ENCODE data around the gene FGF18. TPM values are rescaled to one million over a fixed set of nuclear protein-coding genes. Genes with fewer than 3 reads are reported as not detected.
A peak's percentile ranks its signal among the peaks of the same experiment; 100 is the strongest.

Gene FGF18
- total and polyA plus RNA-seq, 2 experiments from 2014 or later = 0.56 to 0.86 TPM

GRCh38 chr5:171488876-171489275, 69.4 kb downstream of the FGF18 start:
- Mint-ChIP-seq H3K27ac (no peak overlapping the region), H3K4me1 (peaks cover 11% of the 10 kb centered on the region), H3K36me3 (ENCODE audit: low read depth) (no peaks in the 10 kb centered on the region), H3K27me3 (ENCODE audit: insufficient read depth, low read depth, poor library complexity) (peaks cover 12% of the 10 kb centered on the region), H3K9me3 (no peaks in the 10 kb centered on the region), H3K4me3 (no peak overlapping the region)
- DNase-seq (ENCODE audit: low spot score) = no peak
- H3K27me3 ChIP-seq (ENCODE audit: insufficient read depth) = no peaks in the 10 kb centered on the region
- H3K9me2 ChIP-seq (ENCODE audit: insufficient read depth) = no peaks in the 10 kb centered on the region
- no peak overlapping the region for H3K27ac ChIP-seq (ENCODE audit: low read depth)
- H3K4me1 ChIP-seq (ENCODE audit: insufficient read depth) = no peaks in the 10 kb centered on the region
- no peak overlapping the region for H3K4me3 ChIP-seq
- 0 out of 2 replicates have a peak overlapping the region, but pooled peaks have one; percentile 32 for H2AFZ ChIP-seq
- TF ChIP-seq ETS1 (IDR thresholded peaks at IDR 0.05) (no peak), NANOG (IDR thresholded peaks at IDR 0.05; ENCODE audit: borderline replicate concordance) (no peak), CREB1 (CRISPR knock-in tag; IDR thresholded peaks at IDR 0.05; ENCODE audit: low read depth) (no peak), EZH2phosphoT487 (IDR thresholded peaks at IDR 0.05; ENCODE audit: unreplicated experiment) (no peak), JUNB (IDR thresholded peaks at IDR 0.05; ENCODE audit: unreplicated experiment) (no peak), EZH2 (IDR thresholded peaks at IDR 0.05; ENCODE audit: low read depth, unreplicated experiment) (no peak), POLR2AphosphoS5 (IDR thresholded peaks at IDR 0.05; ENCODE audit: low read depth) (no peak)
- H3F3A ChIP-seq (replicated peaks; ENCODE audit: low read depth) = 0 out of 2 replicates have a peak, but pooled peaks cover 4% of the 10 kb centered on the region
- no peak for ATAC-seq
- H3K79me2 ChIP-seq (replicated peaks; ENCODE audit: insufficient read depth) = no peaks in the 10 kb centered on the region
- no peak overlapping the region for H3K4me2 ChIP-seq
- no peaks in the 10 kb centered on the region for H4K20me1 ChIP-seq (replicated peaks; ENCODE audit: insufficient read depth)
- no peaks in the 10 kb centered on the region for H3K36me3 ChIP-seq (ENCODE audit: insufficient read depth)

GRCh38 chr5:171492781-171493180, 73.3 kb downstream of the FGF18 start:
- H3K9me3 Mint-ChIP-seq = no peaks in the 10 kb centered on the region
- no peak overlapping the region for H3K4me3 Mint-ChIP-seq
- Histone ChIP-seq H3K4me2 (no peak overlapping the region), H3K4me1 (ENCODE audit: insufficient read depth) (peaks cover 14% of the 10 kb centered on the region), H3K27me3 (ENCODE audit: insufficient read depth) (no peaks in the 10 kb centered on the region), H3K79me2 (replicated peaks; ENCODE audit: insufficient read depth) (no peaks in the 10 kb centered on the region), H3K4me3 (no peak overlapping the region), H3F3A (replicated peaks; ENCODE audit: low read depth) (0 out of 2 replicates have a peak, but pooled peaks cover 4% of the 10 kb centered on the region), H4K20me1 (replicated peaks; ENCODE audit: insufficient read depth) (no peaks in the 10 kb centered on the region), H3K9me2 (ENCODE audit: insufficient read depth) (no peaks in the 10 kb centered on the region), H2AFZ (no peak overlapping the region), H3K36me3 (ENCODE audit: insufficient read depth) (no peaks in the 10 kb centered on the region), H3K27ac (ENCODE audit: low read depth) (no peak overlapping the region)
- TF ChIP-seq REST (IDR thresholded peaks at IDR 0.05; ENCODE audit: unreplicated experiment) = no peak
- peak; percentile 55 for DNase-seq (ENCODE audit: low spot score)
- H3K27me3 Mint-ChIP-seq (ENCODE audit: insufficient read depth, low read depth, poor library complexity) = peaks cover 18% of the 10 kb centered on the region
- peak; percentile 19 for ATAC-seq
- H3K27ac Mint-ChIP-seq = no peak overlapping the region
- H3K4me1 Mint-ChIP-seq = peaks cover 22% of the 10 kb centered on the region
- H3K36me3 Mint-ChIP-seq (ENCODE audit: low read depth) = no peaks in the 10 kb centered on the region
